ENCODE measurements around the gene THRB.
A peak's percentile ranks its signal among the peaks of the same experiment; 100 is the strongest.

THRB gene

DNA sequence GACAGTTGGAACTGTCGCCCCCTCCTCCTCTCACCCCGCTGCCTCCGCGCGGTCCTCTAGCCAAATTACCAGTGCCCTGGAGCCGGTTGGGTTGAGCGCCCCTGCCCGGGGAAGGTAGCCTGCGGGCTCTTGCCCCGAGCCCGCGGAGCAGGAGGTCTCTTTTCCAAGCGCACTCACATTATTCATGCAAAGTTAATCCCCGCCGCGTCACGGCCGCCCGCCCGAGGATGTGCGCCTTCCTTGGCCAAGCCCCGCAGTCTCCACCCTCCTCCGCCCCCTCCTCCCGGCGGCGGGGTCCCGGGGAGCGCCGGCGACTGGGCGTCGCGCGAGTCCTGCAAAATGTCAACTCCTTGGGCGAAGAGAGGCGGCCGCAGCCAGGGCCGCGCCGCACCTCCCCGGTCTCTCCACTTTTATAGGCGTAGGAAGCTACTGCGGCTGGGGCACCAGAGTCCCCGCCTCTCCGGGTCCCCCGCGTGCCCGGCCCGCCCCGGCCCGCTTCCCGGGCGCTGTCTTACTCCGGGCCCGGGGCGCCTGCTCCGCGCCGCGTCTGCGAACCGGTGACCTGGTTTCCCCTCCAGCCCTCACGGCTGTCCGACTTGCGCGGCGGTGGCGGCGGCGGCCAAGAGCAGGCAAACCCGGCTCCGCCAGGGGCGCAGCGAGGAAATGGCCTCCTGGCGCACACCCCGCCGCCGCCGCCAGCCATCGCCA lies at the start of gene THRB:
TSS of gene THRB (minus strand) at position 233 of the 708 bp plus-strand sequence.
- DNase-seq, result peak; percentile 77

DNA sequence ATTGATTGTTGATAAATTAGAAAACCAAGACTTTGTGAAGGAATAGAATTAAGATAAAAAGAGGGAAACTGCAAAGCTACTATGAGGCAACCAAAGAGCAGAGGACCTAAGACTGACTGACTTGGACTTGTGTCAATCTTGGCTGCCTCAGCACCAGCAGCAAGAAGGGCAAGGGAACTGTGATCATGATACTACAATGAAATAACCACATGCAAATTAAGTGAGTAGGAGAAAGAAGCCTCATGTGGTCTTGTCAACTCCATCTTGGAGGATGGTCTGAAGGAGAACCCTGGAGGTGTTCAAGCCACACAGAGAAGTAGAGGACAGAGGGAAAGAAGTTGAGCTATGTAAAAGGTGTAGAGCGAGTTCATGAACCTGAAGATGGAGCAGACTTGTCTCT lies 47.3 kb upstream of the THRB start:
- no peak for DNase-seq

DNA sequence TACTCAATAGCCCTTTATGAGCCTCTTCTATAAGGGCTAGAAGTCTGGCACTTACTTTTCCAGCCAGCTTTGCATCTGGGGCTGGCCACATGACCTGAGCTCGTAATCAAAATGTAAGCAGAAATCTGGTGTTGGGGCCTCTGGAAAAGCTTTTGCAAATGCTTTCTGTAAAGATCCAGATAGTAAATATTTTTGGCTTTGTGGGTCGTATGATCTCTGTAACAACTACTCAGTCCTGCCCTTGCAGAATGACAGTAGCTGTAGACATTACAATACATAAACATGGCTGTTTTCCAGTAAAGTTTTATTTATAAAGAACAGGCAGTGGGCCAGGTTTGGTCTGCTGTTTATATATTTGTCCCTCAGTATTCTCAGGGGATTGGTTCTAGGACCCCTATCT lies 46.2 kb upstream of the THRB start:
- DNase-seq, result no peak

DNA sequence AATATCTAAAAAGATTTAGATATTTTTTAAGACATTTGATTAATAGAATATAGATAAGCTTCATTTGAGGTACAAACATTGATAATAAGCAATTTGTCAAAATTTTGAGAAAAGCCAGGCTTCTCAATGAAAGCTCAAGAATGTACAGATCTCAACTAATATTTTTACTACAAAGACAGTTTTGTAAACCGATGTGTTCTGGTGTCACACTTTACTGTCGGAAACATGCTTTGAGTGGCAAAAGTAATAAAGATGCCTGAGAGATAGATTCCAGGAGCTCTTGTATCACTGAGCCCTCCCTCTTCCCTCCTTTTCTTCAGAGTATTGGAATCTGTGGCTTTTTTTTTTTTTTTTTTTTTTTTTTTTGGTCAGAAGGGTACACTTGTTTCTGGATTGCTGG lies 45.0 kb upstream of the THRB start:
- no peak for DNase-seq

DNA sequence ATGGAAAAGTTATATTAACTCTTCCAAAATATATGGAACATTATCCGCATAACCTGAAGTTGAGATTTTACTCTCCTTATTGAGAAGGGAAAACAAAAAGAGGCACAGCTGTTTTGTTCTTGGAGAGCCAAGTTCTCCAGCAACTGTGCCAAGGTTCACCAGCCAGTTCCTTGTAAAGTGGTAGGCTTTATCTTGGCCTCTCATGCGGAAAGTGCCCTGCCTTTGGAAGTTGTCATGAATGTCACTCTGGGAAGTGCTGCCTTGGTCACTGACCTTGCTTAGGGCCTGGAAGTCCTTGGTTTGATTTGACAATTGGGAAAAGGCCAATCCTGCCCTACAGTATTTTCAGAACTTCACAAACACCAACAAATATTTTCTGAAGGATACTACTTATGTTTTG lies 44.2 kb upstream of the THRB start:
- no peak for DNase-seq

DNA sequence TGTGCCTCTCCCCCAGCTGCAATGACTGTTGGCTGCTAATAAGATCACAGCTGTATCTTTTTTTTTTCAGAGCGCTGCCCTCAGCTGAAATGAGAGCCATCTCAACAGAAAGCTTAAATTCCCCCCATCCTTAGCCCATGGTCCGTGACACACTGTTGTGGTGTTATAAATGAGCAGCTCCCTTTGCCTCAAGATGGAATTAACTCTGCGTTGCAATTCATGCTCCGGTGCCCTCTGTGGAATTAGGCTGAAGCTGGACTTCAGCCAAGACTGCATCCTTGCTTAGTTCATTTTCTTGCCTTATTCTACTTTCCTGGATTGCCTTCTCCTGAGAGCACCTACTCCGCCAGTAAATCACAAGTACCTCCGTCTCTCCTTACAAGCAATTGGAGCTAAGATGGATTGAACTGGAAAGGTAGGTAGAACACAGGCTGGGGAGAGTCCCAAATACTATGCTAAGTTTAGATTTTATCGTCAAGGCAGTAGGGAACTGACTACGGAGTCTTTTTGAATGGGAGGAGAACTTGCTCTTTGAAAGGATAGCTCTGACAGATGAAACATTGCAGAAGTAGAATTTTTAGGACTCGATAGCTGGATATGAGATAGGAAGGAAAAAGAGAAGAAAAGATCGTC lies 39.0 kb upstream of the THRB start:
- no peak for DNase-seq

DNA sequence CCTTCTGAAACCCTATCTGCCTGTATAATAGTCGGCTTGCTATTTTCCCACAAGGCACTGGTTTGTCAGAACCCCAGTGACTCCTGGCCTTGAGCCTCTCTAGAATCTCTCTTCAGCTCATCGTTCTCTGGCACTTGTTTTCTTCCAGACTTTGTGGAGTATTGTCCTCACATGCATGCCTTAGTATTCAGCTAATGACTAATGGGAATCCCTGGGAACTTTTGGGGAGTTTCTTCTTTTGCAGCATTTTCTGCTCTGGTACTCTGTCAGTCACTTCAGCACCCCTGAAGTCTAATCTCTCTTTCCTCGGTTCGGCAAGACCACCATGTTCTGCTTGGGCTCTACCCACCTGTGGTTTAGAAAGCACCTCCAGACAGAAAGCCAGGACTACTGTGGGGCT lies 35.8 kb upstream of the THRB start:
- no peak for DNase-seq

DNA sequence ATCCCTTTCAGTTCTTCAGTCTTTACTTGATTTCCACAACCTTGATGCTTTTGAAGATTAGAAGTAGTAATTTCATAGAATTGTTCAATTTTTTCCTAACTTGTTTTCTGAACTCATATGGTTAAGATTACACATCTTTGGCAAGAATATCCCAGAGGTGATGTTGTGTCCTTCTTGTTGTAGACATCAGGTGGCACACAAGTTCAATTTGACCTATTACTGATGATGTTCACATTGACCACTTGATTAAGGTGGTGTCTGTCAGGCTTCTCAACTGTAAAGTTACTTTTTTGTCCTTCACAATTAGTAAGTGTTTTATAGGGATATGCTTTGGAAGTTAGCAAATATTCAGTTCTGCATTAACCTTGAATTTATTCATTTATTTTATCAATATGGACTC lies 34.6 kb upstream of the THRB start:
- no peak for DNase-seq

DNA sequence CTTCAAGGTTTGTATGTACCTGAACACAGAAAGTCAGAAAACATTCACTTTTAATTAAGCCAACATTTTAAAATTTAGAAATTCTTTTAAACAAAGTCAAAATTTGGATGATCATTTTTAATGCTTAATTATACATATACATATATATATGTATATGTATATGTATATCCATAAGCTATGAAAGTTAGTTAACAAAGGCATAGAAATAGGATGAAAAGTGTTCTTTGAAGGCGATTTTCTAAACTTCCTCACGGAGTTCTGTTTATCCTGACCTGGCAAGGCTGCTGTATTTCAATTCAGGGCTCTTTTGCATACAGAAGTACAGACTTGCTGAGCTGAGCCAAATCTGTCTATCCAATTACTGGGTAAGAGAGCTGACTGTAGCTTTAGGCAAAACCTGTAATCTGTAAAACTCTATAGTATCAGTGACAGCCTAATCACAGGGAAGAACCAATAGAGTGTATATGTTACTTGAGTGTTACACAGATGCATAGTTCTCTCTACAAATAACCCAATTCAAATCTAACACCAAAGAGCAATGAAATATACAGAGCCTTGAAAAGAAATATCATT lies 32.1 kb upstream of the THRB start:
- DNase-seq, result no peak

DNA sequence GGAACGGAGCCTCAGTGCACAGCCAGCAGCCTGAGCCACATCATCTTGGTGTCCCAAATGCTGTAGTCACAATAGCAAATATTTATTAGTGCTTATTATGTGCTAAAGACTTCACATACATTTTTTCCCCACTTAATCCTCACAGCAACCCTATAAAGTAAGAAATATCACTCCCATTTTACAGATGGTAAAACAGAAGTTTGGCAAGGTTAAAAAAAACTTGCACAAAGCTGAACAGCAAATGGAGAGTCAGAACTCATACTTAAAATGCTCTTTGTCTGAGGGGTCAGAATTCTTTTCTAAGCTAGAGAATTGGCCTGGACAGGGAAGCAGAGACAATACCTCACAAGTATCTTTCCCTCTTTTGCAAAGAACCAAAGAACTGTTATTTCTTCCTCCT lies 30.9 kb upstream of the THRB start:
- no peak for DNase-seq

DNA sequence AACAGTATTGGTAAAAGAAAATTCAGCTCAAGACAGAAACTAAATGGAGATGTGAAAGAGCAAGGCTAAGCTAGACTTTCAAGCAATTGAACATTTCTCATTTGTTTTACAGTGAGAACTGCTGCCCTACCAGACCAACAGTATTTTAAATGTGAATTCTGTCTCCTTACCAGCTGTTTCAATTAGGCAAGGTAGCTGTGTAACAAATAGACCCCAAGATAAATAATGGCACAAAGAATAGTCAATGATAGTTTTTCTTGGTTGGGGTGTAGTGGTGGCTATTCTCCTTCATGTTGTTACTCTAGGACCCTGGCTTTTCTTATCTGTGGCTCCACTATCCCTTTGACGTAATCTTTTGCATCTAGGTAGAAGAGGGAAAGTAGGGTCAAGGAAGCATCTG lies 30.4 kb upstream of the THRB start:
- DNase-seq, result no peak

DNA sequence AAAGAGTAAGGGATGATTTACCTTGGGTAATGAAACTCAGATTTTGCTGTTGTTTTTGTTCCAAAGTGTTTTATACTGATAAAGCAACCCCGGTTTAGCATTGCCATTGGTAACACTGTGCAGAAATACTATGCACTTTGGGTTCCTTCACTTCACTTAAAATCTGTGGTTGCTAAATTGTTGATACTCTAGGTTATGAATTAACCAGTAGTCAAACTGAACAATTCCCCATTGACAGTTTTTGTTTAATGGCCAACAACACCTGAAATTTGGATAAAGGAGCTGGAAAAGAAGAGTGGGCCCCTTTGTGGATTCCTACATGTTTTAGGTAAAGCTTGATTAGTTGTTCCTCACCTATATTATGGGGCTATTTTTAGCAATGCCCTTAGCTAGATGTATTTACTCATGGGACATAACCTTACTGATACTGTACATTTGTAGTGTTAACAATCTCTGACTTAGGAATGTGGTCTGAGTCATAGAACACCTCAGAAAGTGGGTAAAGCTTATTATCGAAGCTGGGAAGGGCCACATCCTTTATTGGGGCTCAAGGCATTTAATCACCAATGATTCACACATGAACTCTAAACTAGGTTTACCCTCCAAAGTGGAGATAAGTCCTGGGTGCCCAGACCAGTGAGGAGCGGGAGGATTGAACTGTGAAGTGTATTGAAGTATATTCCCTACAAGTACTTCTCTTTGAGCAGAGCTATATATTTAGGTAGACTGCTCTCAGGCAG lies 29.5 kb upstream of the THRB start:
- DNase-seq, result no peak

DNA sequence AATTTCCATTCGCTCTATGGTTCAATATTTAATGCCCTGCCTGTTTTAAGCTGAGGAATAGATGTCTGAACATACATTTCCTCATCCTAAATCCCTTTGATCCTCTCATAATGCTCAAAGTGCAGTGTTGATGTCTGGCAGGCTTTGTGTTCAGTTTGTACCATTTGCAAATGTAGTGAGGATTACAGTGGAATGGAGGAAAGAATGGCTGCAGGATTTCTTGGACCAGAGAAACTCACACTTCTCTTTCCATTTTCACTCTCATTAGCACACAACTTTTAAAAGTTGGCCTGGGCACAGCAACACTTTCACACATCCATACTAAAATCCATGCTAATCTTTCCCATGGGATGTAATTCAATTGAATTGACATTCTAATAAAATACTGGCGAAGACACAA lies 28.6 kb upstream of the THRB start:
- no peak for DNase-seq

DNA sequence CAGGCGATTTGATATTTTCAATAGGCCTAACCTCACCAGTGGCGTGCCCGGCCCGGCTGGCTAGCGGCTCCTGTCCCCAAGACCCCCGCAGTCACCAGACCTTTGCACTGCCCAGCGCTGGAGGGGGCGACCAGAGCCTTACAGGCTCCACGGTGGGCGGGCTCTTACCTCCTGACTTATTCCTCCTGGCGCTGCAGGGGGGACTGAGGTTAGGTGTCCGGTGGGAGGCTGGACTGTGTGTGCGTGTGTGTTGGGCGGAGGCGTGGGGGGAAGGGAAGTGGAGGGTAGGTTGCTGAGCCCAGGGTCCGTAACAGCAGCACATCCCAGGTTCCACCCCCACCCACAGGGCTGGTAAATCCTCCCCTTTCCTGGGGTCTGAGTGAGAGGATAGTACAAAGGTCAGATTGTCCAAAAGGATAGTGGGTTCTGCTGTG lies 27.5 kb upstream of the THRB start:
- no peak for DNase-seq

DNA sequence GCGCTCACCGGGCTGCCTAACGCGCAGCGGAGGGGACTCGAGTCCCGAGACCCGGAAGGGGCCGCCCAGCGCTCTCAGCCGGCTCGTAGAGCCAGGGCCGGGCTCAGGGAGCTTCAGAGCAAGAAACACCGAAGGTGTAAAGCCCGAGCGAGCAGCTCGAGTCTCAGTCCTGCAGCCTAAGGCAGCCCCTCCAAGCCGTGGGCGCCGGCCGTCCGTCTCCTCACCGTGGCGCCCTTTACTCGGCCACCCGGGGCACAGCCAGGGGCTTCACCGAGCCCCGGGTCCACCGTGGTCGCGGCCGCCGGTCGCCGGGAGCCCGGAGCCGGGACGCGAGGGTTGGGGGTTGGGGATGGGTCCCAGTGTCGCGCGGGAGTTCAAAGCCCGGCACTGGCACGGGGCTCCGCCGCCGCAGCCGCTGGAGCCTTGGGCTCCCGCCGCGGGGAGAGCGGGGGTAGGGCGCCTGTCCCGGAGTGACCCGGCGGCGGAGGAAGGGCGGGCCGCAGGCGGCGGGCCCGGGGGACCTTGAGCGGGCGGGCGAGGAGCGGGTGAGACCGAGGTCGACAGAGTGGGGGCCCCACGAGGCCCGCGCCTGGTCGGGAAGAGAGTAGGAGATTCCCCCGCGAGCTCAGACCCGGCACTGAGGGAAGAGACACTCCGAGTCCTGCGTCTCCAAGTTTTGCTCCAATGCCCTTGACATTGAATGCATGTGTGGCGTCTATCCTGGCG lies 26.9 kb upstream of the THRB start:
- DNase-seq, result peak; percentile 75

DNA sequence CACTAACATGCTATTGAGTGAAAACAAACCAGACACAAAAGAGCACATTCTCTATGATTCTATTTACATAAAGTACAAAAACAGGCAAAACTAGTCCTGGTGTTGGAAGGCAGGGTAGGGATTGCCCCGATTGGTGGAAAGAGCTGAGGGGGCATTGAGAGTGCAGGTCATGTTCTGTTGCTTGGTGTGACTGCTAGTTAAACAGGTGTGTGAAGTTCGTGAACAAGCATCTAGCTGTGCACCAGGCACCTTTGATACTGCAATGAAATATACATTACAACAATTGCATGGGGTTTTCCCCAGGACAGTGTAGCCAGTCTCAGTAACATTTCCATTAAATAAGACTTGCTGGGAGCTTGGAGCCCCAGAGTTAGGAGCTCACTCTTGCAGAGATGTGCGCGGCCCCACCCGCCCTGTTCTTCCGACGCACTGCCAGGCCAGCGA lies 26.3 kb upstream of the THRB start:
- DNase-seq, result no peak

DNA sequence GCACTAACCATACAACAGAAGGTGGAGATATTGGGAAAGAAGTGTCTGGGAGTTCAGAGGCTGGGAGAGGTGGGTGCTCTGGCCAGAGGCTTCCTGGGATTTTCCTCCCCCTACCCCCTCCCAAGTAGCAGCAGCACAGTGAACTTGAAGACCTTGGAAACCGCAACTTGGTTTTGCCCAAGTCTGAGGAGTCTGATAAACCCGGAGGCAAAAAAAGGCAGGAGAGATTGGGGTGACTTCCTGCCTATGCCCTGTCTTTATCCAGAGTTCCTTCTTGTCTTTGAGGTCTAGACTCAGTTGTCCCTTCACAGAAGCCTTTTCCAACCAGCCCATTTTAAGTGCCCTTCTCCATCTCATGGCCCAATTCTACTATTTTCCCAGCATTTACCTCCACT lies 25.4 kb upstream of the THRB start:
- peak; percentile 55 for DNase-seq

DNA sequence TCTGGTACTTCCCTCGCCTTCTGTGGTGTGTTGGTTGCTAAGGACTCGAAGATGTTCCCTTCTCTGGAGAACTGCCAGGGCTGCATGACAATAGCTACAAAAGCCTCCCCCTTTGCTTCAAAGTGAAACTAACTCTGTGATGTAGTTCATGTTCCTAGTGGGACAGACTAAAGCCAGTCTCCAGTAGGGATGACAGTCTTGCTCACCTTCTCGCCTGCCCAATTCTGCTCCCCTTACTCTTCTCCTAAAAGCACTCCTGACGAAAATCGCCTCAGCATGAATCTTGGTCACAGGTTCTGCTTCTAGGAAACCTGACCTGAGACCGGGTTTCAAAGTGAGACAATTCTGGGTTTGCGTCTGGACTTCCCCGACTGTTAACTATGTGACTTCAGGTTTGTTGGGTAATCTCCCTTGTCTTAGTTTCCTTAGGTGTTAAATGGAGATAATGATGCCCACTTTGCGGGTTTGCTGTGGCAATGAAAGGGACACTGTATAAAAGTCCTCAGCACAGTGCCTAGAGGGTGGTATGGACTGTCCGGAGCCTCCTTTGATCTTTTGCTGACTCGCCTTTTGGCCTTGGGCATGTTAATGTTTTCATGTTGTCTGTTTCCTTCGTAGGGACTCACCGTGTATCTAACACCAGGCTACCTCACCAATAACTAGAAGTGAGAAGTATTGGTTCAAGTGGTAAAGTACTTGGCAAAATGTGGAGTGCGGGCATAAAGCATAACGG lies 24.9 kb upstream of the THRB start:
- DNase-seq, result peak; percentile 73

DNA sequence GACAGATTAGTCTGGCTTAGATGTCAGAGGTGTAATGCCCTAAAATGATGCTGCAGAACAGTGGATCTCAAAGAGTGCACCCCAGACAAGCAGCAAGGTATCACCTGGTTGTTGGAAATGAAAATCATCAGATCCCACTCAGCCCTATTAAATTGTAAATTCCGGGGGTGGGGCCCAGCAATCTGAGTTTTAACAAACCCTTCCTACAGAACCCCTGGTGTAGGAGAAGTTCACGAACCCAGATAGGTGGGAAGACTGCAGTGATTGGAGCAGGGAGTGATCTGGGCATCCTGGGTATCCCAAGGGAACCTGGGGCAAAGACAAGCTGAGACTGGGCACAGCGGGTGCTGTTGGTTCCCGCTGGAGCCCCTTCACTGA lies 24.3 kb upstream of the THRB start:
- no peak for DNase-seq

DNA sequence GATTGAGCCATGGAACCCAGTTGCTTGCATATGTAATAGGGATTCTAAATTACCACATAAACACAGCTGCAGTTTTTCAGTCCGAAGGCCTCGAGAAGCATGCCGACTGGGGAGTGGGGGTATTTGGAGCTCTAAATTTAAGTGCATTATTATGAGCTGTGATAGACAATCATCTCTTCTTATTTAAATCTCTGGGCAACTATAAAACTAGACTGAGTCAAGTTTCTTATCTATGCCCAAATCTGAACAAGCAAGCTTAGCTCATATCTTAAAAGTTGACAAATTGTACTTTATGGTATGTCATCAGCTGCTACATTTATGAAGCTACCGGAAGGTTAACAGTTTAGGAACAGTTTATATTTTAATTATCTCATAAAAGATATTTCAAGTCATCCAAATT lies 19.5 kb upstream of the THRB start:
- no peak for DNase-seq

DNA sequence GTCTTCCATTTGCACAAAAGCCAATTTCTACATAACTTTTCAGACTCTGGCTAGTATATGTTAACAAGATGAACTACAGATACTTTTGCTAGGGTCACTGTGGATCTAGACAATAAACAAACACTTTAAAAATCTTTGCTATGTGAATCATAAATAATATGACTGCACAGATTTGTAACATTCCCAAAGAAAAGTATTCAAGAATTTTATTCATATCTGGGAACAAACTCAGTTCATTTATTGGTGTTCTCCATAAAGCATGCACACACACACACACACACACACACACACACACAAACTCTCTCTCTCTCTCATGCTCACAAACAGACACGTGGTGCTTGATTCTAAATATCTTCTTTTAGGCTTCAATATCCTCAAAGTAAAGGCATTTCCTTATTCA lies 18.8 kb upstream of the THRB start:
- no peak for DNase-seq

DNA sequence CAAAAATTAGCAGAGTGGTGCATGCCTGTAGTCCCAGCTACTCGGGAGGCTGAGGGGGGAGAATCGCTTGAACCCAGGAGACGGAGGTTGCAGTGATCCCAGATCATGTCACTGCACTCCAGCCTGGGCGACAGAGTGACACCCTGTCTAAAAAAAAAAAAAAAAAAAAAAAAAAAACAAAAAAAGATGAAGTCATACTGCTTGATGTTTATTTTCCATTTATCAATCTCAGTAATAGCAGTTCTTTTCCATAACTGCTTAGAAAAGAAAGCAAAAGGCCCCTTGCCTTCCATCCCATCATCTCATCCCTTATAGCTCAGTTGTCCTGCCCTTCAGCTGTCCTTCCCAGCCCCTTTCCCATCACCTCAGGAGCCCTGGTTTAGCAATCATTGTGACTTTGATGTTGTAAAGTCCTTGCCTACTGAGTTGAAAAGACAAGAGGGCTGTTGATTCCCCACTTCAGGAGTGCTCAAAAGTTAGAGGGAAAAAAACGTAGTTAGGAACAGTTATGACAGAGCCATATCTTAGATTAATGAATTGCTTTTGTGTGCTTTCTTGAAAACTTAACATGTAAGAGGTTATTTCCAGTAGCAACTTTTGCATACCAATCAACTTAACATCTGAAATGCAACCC lies 18.0 kb upstream of the THRB start:
- no peak for DNase-seq

All from hematopoietic multipotent progenitor cell treated with erythropoietin and hydrocortisone succinate and interleukin-3 and kit ligand, for 8 days (in vitro differentiated cells).